NCI-H1417 treated with DMSO at 0.1 percent for 48 hours (cell line): ENCODE results near the gene CTU1.

ENCODE experiments used
- DNase-seq: peaks from one replicate; lab custom pipeline; 2025; lab: John Stamatoyannopoulos, UW

CTU1 gene

DNA sequence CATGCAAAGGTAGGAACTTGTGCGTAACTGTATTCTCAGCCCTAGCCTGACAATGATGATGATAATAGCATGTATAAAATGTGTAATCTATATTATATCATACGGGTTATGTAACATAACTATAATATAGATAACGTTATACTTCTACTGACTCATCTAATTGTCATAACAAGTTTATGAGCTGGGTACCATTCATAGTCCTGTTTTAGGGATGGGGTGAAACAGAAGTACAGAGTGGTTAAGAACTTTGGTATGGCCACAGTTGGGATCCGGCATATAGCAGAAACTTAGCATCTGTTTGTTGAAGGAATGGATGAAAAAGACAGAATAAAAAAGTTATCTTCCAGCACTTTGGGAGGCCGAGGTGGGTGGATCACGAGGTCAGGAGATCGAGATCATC is 5.2 kb downstream of the CTU1 start:
- no peak for DNase-seq

DNA sequence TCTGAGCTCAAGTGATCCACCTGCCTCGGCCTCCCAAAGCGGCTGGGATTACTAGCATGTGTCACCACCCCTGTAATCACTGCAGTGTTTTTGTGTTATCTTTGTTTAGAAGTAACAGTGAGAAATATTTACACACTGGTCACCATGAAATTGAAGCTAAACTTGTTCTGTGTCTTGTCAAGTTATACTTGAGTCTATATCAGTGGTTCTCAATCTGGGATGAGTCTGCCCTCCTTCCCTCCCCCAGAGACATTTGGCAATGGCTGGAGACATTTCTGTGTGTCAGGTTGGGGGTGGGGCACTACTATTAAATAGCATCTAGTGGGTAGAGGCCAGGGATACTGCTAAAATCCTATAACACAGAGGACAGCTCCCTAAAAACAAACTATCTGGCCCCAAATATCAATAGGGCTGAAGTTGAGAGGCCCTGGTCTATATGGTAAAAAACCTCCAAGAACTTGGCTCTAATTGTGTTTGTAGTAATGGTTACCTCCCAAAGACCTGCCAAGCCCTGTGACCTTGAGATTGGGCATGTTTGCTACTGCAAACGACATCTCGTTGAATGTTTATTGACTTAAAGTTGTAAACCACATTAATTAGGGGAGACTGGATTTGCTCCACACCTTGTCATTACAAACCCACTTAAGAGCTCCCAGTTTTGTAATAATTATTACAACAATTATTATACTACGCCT is 6.9 kb downstream of the CTU1 start:
- DNase-seq: no peak

DNA sequence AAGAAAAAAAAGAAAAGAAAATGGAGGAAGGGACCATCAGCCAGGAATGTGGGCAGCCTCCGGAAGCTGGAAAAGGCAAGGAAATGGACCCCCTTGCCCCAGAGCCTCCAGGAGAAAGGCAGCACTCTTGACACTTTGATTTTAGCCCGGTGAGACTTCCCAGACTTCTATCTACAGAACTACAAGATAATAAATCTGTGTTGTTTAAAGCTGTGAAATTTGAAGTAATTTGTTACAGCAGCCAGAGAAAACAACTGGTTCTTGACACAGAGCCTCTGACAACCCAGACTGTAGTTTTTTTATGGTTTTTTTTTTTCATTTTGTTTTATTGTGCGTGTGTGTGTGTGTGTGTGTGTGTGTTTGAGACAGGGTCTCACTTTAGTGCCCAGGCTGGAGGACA is 7.6 kb downstream of the CTU1 start:
- no peak for DNase-seq

DNA sequence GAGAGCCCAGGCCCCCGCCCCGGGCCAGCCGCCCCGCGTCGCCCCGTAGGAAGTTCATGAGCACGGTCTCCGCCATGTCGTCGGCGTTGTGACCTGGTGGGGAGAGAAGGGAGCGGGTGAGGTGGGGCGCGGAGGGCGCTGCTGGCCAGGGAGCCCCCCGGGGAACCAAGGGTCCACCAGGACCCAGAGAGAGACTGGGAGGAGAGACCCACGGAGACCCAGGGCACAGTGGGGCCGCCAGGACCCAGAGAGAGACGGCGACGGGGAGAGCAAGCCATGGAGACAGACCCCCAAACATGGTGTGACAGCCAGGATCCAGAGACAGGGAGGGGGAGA is 9.2 kb downstream of the CTU1 start:
- no peak for DNase-seq

DNA sequence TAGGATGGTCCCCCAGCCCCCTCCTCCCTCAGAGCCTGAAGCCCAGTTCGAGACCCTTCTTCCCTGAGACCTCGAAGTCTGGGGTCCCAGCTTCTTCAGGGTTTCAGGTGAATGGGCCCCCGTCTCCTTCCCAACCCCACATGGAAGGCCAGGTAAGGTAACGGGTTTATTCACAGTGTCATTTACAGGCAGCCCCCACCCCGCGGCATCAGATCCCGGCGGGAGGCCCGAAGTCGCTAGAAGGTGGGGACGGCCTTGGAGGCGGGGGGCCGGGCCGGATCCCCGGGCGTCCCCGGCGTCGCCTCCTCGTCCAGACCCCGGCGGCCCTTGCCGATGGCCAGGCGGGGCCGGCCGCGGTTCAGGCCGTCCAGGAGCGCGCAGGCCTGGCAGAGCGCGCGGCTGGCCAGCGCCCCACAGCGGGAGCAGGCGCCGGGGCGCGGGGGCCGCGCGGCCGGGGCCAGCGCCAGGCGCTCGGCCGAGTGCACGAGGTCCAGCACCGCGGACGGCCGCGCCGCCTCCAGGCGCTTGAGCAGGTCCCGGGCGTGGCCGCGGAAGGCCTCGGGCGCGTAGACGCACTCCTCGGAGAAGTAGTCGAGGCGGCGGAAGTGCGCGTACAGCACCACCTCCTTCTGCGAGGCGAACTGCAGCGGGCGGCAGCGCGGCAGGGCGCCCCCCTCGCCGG is 9.7 kb downstream of the CTU1 start:
- DNase-seq: no peak

DNA sequence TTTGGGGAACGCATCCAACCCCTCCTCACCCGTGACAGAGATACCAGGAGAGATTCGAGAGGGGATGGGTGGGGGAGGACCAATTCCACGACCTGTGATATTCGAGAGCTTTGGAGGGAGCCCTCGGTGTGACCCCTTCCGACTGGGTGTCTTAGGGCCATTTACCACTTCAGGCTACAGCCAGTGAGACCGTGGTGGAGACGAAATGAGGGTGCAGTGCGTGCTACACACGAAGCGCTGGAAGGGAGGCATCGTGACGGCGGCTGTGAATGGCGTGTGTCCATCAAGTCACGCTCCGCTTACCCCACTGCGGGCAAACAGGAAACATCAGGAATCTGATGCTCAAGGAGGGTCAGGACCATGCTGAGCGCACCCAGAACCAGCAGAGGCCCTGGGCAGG is 10.4 kb downstream of the CTU1 start:
- no peak for DNase-seq

DNA sequence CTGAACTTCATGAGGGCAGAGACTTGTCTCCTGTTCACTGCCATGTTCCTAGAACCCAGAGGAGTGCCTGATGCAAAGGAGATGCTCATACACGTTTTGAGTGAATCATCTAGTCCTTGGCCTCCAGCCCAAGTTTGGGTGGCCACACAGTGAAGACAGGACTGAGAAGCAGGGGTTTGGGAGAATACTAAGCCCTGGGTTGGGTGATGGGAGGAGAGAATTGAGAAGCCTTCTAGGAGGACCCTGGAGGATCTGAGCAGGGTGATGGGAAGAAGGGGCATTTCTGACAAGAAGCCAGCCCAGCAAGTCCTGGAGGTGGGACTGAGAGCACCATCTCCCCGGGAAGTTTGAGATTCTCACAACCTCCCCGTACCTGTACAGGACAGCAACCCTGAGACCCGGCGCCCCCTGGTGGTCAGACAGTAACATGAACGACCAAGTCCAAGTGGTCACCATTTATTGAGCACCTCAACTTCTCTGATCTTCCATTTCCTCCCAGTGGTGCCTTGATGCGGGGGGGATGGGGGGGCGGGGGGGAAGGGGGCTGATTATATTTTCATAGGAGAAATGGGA is 11.0 kb downstream of the CTU1 start:
- no peak for DNase-seq

DNA sequence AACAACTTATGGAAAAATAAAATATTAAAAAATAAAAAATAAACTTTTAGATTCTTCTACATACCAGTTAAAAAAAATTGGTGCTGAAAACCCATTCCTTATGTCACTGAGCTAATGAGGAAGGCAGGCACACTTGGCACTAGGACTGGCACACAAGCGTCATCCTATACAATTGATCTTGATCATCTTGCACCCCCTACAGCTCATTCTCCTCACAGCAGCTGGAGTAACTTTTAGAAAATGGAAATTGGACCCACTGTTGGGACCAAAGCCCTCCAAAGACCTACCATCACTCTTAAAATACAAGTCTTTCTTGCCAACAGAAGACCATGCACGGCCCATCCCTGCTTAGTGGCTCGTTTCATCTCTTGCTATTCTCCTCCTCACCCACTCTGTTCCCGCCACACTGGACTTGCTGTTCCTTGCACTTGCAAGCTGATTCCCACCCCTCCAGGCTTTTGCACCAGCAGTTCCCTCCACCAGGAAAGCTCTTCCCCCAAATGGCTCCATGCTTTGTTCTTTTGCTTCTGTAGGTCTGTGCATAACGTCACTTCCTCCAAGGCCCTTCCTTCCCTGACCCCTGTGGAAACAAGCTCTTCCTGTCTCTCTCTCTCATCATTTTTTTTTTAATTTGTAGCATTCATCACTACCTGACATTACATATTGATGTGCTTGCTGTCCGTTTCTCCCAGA is 11.6 kb downstream of the CTU1 start:
- no peak for DNase-seq

DNA sequence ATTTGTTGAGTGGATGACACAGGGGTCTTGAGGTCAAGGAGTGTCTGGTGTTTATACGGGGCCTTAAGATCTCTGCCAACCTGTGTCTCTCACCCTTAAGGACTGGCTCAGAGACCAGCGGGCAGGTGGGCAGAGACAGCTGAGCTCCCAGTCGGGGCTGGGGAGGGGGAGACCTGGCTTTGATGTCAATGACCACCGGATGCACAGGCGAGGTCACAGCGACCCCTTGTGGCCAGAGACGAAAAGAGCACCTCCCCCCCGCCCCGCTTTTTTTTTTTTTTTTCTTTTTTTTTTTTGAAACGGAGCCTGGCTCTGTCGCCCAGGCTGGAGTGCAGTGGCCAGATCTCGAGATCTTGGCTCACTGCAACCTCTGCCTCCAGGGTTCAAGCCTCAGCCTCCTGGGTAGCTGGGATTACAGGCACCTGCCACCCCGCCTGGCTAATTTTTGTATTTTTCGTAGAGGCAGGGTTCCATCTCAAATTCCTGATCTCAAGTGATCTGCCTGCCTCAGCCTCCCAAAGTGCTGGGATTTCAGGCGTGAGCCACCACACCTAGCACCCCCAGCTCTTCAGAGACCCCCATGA is 13.4 kb downstream of the CTU1 start:
- DNase-seq: no peak

DNA sequence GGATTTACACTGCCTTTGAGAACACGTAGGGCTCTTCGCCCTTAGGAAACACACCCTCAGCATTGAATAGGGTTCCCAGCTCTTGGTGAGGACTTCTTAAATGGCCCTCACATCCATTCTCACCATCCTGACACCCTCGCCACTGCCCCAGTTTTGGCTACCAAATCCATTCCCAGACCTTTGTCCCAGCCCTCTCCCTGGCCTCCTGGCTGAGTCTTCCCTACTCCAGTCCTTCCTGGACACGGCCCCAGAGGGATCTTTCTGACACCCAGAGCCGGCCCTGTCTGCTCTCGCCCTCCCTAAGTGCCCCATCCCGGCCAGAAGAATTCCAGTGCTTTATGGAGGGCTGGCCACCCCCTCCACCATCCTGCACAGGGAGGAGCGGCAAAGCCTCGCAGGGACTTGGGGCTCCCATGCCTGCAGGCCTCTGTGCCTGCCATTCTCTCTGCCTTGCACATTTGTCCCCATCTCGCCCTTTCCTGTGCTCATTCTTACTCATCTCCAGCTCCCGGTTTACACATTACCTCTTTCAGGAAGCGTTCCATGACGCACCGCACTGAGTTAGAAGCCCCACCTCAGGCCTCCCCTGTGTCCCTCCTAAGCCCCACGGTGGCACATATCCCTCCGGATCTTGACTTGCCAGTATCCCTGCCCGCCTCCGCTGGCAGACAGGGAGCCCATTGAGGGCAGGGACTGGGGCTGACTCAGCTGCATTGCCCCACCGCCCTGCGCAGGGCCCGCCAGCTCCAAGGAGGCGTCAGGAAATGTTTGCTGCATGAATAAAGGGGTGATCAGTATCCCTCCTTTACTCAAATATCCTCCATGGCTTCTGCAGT is 14.5 kb downstream of the CTU1 start:
- no peak for DNase-seq

DNA sequence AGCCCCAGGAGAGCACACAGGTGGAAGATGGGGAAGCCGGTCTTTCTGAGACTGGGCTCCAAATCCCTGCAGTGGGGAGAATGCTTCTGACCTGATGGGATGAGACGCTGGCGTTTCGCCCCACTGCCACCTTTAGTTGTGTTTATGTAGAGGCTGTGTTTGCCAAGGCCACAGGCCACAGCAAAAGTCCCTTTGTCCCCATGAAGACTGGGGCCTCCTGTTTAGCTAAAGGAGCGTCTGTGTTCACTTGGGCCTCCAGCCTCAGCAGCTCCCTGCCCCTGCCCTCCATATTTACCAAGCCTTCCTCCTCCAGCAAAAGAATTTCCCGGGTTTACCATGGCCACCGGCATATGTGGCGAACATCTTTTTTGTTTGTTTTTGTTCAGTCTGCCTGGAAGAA is 15.1 kb downstream of the CTU1 start:
- no peak for DNase-seq

DNA sequence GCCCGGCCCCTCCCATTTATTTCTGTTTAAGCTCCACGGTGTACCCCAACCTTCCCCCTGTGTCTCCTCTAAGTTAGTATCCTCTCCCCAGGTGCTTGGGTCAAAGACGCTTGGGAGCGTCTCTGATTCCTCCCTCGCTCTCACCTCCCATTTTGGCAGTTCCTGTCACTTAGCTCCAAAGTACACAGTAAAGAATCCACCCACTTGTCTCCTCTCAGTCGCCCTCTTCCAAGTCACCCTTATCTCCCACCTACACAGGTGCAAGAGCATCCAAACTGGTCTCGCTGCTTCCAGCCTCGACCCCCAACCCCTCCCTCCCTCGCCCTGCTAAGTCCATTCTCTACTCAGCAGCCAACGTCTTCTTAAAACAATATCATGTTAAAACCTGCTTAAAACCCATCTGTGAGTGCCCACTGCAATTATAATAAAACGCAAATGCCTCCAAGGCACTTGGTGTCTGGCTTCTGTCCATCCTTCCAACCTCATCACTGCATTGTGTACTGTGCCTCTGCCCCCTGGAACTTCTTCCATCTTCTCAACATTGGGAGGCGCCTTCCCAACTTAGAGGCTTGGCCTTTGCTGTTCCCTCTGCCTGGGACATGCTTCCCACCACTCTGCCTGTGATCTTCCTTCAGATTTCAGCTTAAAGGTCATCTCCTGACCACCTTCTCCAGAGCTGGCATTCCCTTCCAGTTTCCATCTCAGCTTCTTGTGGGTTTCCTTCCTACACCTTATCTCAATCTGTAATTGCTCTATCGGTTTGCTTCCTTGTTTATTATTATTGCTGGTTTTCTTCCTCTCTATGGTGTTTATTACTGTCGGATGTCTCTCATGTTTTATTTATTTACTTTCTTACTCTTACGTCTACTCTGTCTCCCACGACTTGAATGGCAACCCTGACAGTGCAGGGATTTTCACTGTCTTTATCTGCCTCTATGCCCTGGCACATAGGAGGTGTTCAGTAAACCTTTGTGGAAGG is 16.0 kb downstream of the CTU1 start:
- no peak for DNase-seq

DNA sequence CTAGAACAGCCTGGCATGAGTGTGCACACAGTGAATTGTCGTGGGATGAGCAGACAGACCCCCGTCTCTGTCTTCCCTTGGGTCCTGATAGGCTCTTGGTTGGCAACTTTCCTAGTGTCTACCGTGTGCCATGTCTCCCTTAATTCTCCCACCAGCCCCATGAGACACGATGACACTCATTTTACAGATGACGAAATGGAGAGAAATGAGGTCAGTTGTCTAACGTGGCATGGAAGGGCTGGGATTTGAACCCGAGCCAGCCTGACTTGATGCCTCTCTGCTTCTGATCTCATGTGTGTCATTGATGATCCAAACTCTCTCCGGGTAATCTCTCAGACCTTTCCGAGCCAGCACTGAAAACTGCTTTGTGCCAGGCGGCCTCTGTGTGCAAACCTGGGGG is 17.1 kb downstream of the CTU1 start:
- DNase-seq: no peak

DNA sequence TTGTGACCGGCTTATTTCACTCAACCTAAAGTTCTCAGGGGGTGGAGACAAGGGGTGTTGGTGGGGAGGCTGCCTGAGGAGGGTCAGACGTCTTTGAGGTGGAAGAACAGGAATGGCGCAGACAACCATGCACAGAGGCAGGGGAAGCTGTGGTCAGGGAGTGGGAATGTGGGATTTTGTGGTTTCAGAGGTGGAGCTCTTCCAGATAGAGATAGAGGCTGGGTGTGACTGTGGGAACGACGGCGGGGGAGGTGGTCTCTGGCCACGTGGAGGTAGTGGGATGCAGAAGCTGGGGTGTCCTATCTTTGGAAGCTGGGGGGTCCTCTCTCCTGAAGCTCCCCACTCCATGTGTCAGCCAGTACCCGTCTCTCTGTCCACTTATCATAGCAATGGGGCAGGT is 17.7 kb downstream of the CTU1 start:
- DNase-seq: no peak

DNA sequence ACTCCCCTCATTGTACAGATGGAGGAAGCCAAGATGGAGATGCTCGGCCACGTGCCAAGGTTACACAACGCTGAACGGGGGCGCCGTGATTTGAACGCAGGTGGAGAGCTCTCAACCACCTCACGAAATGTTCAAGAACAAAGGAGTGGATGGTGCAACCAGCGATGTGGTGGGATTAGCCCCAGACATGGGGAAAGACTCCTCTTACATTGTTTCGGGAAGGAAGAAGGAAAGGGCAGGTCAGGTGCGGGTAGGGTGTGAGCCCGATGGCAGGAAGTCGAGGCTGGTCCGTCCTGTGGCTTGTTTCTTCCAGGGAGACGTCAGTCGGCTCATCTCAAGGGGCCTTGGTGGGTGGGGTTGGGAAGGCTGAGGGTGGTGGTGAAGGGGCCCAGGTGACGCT is 18.4 kb downstream of the CTU1 start:
- no peak for DNase-seq

DNA sequence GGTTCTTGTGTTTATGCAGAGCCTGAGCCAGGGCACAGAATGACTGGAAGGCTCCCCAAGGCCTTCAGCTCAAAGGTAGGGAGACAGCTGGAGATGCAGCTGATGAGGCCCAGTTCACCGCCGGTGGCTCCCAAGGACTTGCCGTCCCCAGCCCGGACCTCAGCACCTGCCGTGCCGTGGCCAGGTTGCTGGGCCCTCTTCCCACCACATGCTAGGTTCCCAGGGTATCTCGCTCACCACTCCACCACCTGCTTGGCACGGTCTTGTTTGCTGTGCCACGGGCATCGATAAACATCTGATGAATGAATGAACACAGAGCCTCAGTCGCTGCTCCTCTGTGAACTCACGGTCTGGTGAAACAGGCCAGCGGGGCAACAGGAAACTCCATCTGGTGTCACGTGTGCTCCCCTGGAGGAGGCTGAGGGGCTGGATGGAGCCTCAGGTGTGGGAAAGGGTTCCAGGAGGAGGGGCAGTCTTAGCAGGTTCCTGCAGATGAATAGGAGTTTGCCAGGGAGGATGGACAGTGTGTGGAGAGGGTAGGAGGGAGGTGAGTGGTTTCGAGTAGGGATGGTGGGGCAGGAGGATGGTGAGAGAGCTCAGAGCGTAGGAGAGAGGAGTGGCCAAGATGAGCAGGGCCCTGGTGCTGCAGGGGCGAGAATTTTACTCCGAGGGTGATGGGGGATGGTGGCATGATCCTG is 21.9 kb downstream of the CTU1 start:
- no peak for DNase-seq

DNA sequence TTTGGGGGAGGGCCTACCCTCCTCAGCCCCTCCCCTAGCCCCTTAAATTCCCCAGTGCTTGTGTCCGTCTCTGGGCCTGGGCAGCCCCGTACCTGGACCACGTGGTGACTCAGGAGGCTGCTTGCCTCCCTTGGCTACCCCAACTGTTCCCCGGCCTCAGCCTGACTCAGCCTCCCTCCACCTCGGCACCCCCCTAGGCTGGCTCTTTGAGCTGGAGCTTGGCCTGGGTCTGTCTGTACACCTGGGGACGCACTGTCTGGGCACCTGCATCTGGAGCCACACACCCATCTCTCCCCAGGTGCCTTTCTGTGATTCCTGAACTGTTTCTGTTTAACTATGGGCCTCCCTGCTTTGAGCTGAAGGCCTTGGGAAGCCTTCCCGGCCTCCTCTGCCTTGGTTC is 23.7 kb downstream of the CTU1 start:
- DNase-seq: no peak

DNA sequence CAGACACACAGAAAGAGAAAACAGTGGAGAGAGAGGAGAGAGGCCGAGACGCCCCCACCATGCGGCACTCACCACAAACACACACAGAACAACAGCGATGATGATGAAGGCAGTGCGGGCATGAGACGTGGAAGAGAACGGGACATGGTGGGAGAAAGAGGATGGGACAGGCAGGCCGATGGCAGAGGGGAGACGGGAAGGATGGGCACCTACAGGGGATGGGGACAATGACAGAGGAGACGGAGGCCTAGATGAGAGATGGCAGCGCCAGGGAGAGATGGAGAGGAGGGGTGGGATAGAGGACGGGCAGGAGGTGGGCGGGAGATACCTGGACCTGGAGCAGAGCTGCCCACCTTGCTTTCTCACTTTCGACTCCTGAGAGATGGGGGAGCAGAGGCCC is 24.4 kb downstream of the CTU1 start:
- DNase-seq: no peak

DNA sequence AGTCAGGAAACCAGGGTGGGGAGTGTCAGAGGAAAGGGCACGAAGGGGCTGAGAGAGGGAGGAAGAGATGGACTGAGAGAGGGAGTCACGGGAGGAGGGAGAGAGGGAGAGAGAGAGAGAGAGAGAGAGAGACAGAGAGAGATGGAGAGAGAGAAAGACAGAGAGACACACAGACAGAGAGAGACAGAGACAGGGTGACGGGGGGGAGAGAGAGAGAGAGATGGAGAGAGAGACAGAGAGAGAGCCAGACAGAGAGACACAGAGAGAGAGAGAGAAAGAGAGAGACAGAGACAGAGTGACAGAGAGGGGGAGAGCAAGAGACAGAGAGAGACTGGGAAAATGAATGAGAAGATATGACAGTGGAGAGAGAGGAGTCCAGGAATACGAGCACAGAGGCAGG is 25.0 kb downstream of the CTU1 start:
- no peak for DNase-seq

DNA sequence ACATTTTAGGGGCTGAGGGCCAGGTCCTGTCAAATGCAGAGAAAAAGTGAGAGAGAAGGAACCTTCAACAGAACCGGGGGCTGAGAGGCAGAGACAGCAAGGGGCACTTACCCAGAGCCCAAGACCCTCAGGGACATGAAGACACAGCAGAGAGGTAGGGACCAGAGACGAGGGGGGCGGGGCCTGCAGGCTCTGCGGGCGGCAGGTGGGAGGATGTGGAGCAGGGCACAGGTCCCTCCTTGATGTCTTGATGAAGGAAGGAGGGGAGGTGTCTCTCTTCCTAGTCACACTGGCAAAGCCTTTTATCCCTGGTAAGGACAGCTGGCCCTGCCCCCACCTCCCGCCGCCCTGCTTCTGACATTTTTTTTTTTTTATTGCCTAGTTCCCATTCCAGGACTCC is 25.6 kb downstream of the CTU1 start, which contains the start of gene KLK14:
Gene KLK14 (minus strand): TSS at position 277 of the 400 bp plus-strand sequence. CDS start 273 bp downstream, at position 4.
- DNase-seq: no peak
